ENCODE results near the gene ZNF740.

GRCh38 chr12:53235164-53235563, 54.6 kb downstream of the ZNF740 start:
- no peak for TF ChIP-seq RFX5 (IDR thresholded peaks at IDR 0.05; ENCODE audit: low read depth, low read length)
- TF ChIP-seq SMARCA5 (IDR thresholded peaks at IDR 0.05) = no peak
- TF ChIP-seq CTCF (IDR thresholded peaks at IDR 0.05 in 2 of 3, conservative IDR thresholded peaks at IDR 0.05 in 1 of 3; ENCODE audit: control insufficient read depth in 2 of 3, extremely low read depth in 1 of 3, insufficient read depth in 1 of 3, low read depth in 3 of 3, low read length in 3 of 3) = no peak
- no peak for TF ChIP-seq RB1 (IDR thresholded peaks at IDR 0.05; ENCODE audit: borderline replicate concordance)
- no peak for TF ChIP-seq NKRF (conservative IDR thresholded peaks at IDR 0.05)
- TF ChIP-seq YY1 (IDR thresholded peaks at IDR 0.05; ENCODE audit: low read depth, low read length) = no peak
- TF ChIP-seq CUX1 (IDR thresholded peaks at IDR 0.05; ENCODE audit: insufficient replicate concordance, low read depth, low read length) = no peak
- TF ChIP-seq RAD51 (IDR thresholded peaks at IDR 0.05) = no peak
- TF ChIP-seq NFXL1 (IDR thresholded peaks at IDR 0.05; ENCODE audit: borderline replicate concordance) = no peak
- TF ChIP-seq PML (IDR thresholded peaks at IDR 0.05; ENCODE audit: low read length) = no peak

Measured in GM12878 (cell line).